SK-N-SH (cell line): ENCODE measurements around the gene MAF. TPM values are rescaled to one million over a fixed set of nuclear protein-coding genes. Genes with fewer than 3 reads are reported as not detected.

Experiments
- CTCF ChIA-PET: fragments of 300-600, 350-600 bp; formaldehyde crosslinking; extraction: SDS; loops from one replicate; lab custom pipeline; 2021; lab: Yijun Ruan, JAX
- POLR2A ChIA-PET: fragments of 350-600 bp; sonication (Branson Sonifier 250); formaldehyde crosslinking; extraction: SDS; loops from one replicate; lab custom pipeline; 2020; ENCODE audit warnings: antibody characterized with exemption, inconsistent platforms; lab: Yijun Ruan, JAX
- DNase-seq: peaks from one replicate; pipeline ENCODE4 v3.0.0; 2012
- H2AFZ ChIP-seq: fragments of 200-600 bp; sonication (generic); 2 replicates; pipeline ENCODE4 v1.8.1; 2016; ENCODE audit warnings: antibody characterized with exemption, mild to moderate bottlenecking, low read depth
- H3F3A ChIP-seq: fragments of 200-600 bp; sonication (generic); replicated peaks from 2 replicates; pipeline ENCODE3; 2016; ENCODE audit warnings: antibody characterized with exemption, mild to moderate bottlenecking; ENCODE audit not compliant: insufficient read depth
- H3K27ac ChIP-seq, 2 experiments: fragments of 200-500 bp in 1 of 2; fragments of 200-600 bp in 1 of 2; sonication (Bioruptor generic) in 1 of 2; sonication (generic), shearing (Covaris generic) in 1 of 2; 2 replicates each; pipeline versions ENCODE4 v1.5.1 to v1.6.1; 2014 to 2016; ENCODE audit warnings: low read depth in 2 of 2, inconsistent platforms in 1 of 2, low read length in 1 of 2, mild to moderate bottlenecking in 1 of 2, mixed read lengths in 1 of 2
- H3K27me3 ChIP-seq: fragments of 200-600 bp; sonication (generic), shearing (Covaris generic); 2 replicates; pipeline ENCODE4 v1.6.1; 2016; ENCODE audit warnings: mixed run types; ENCODE audit not compliant: insufficient read depth
- H3K36me3 ChIP-seq, 2 experiments: fragments of 200-500 bp in 1 of 2; fragments of 200-600 bp in 1 of 2; sonication (Bioruptor generic) in 1 of 2; sonication (generic) in 1 of 2; replicated peaks in 1 of 2; 2 replicates each; pipeline versions ENCODE3 to v1.5.1; 2014 to 2016; ENCODE audit warnings: low read length in 1 of 2, mild to moderate bottlenecking in 1 of 2; ENCODE audit not compliant: insufficient read depth in 2 of 2, control insufficient read depth in 1 of 2
- H3K4me1 ChIP-seq, 2 experiments: fragments of 200-500 bp in 1 of 2; fragments of 200-600 bp in 1 of 2; sonication (Bioruptor generic) in 1 of 2; sonication (generic), shearing (Covaris generic) in 1 of 2; 2 replicates each; pipeline versions ENCODE4 v1.5.1 to v1.6.1; 2014 to 2016; ENCODE audit warnings: low read depth in 1 of 2, low read length in 1 of 2, mixed run types in 1 of 2; ENCODE audit not compliant: insufficient read depth in 2 of 2, control insufficient read depth in 1 of 2
- H3K4me2 ChIP-seq: fragments of 200-600 bp; sonication (generic), shearing (Covaris generic); 2 replicates; pipeline ENCODE4 v1.6.1; 2017; ENCODE audit warnings: mixed run types
- H3K4me3 ChIP-seq, 2 experiments: fragments of 200-500 bp in 1 of 2; fragments of 200-600 bp in 1 of 2; sonication (Bioruptor generic) in 1 of 2; sonication (generic), shearing (Covaris generic) in 1 of 2; 2 replicates each; pipeline versions ENCODE4 v1.5.1 to v1.8.1; 2014 to 2016; ENCODE audit warnings: low read depth in 2 of 2, inconsistent platforms in 1 of 2, low read length in 1 of 2, mild to moderate bottlenecking in 1 of 2, mixed read lengths in 1 of 2, moderate library complexity in 1 of 2
- H3K79me2 ChIP-seq: fragments of 200-600 bp; sonication (generic); 2 replicates; pipeline ENCODE4 v1.8.1; 2017; ENCODE audit warnings: mild to moderate bottlenecking; ENCODE audit not compliant: insufficient read depth
- H3K9ac ChIP-seq: fragments of 200-600 bp; sonication (generic); 2 replicates; pipeline ENCODE4 v1.6.1; 2017; ENCODE audit warnings: mixed run types
- H3K9me2 ChIP-seq: fragments of 200-600 bp; sonication (generic); 2 replicates; pipeline ENCODE4 v1.6.1; 2017; ENCODE audit warnings: mixed run types
- H3K9me3 ChIP-seq: fragments of 200-600 bp; sonication (generic); 2 replicates; pipeline ENCODE4 v1.6.1; 2017; ENCODE audit warnings: mixed run types, mild to moderate bottlenecking, moderate library complexity
- H4K20me1 ChIP-seq: fragments of 200-600 bp; sonication (generic); 2 replicates; pipeline ENCODE4 v1.6.1; 2017; ENCODE audit warnings: mild to moderate bottlenecking, mixed run types; ENCODE audit not compliant: insufficient read depth
- EP300 ChIP-seq, 2 experiments: IDR thresholded peaks; 2 replicates each; pipeline versions ENCODE4 v1.4.0 to v1.6.1; 2012; ENCODE audit warnings: borderline replicate concordance in 1 of 2, low read depth in 1 of 2, low read length in 1 of 2
- FOXM1 ChIP-seq: IDR thresholded peaks from 2 replicates; pipeline ENCODE4 v1.4.0; 2012; ENCODE audit warnings: low read depth, mild to moderate bottlenecking
- MXI1 ChIP-seq: IDR thresholded peaks from 2 replicates; pipeline ENCODE4 v1.6.1; 2012; ENCODE audit warnings: mild to moderate bottlenecking, low read depth, low read length, improper control_type of control experiment
- RAD21 ChIP-seq: IDR thresholded peaks from 2 replicates; pipeline ENCODE4 v1.6.1; 2012; ENCODE audit warnings: mild to moderate bottlenecking, low read length
- RXRA ChIP-seq: IDR thresholded peaks from 2 replicates; pipeline ENCODE4 v1.4.0; 2012; ENCODE audit warnings: low read depth, mild to moderate bottlenecking, borderline replicate concordance
- SIN3A ChIP-seq: IDR thresholded peaks from 2 replicates; pipeline ENCODE4 v1.6.1; 2012; ENCODE audit warnings: low read depth, mild to moderate bottlenecking, low read length, moderate library complexity, borderline replicate concordance
- SMC3 ChIP-seq: IDR thresholded peaks from 2 replicates; pipeline ENCODE4 v1.6.1; 2012; ENCODE audit warnings: low read depth, low read length, improper control_type of control experiment
- YY1 ChIP-seq: IDR thresholded peaks from 2 replicates; pipeline ENCODE4 v1.4.0; 2012; ENCODE audit warnings: low read depth, mild to moderate bottlenecking
- WGBS: methylation state at CpG from one replicate; pipeline ENCODE4 v1.1.6; 2017; ENCODE audit warnings: low lambda C conversion rate; 5-methylcytosine and 5-hydroxymethylcytosine counted together
- polyA plus RNA-seq, 3 experiments: library from polyadenylated mRNA; depleted of rRNA; stranded (reverse); fragments of >200 nt; gene quantifications; 2 replicates each; pipeline ENCODE4 v1.2.3, GENCODE V29; 2012
- TF ChIP-seq, protein P1 (sequence below): IDR thresholded peaks from 2 replicates; pipeline ENCODE4; 2012
- TF ChIP-seq, protein P2 (sequence below): IDR thresholded peaks from 2 replicates; pipeline ENCODE4 v1.4.0; 2012; ENCODE audit warnings: low read depth
- TF ChIP-seq, protein P3 (sequence below): fragments of 200-600 bp; sonication (generic); IDR thresholded peaks from 2 replicates; pipeline ENCODE4 v1.6.1; 2017; ENCODE audit warnings: antibody characterized with exemption, mild to moderate bottlenecking, moderate library complexity

Gene MAF
- polyA plus RNA-seq, 1 of the 3 experiments (the other 2 are of a cell fraction) = 0.23 TPM

DNA sequence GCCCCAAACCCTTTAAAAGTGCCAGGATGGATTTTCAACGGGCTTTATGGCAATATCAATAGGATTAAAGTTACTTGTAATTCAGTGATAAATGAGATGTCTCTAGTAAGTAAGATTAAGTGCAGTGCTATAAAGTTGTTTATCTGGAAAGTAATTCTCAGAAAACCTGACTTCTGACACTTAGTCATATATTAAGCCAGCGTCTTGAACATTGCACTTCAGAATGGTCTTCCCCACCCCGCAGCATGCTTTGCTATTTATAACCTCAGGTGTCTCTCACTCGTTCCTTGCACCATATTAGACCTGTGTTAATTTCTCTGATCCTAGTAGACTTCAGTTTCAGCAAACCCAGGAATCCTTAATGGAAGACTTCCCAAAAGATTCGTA, 2.1 kb upstream of the MAF start:
- H3K4me3 ChIP-seq = no peak overlapping the region; a peak in 1 of 4 replicates
- H3K27ac ChIP-seq = no peak overlapping the region
- peaks cover 6 to 22% of the 10 kb centered on the region in 2 experiments; a peak in 3 of 4 replicates for H3K4me1 ChIP-seq
- CTCF ChIA-PET = interaction anchor here (0.6 to 2.4 kb wide), 65 partner anchors 8 to 1503 kb away, joined by 3 to 12 read pairs (median 4); partner anchors contain the start of gene WWOX
- DNase-seq = no peak
- H4K20me1 ChIP-seq = no peaks in the 10 kb centered on the region
- no peak overlapping the region for H2AFZ ChIP-seq
- H3K4me2 ChIP-seq = no peak overlapping the region
- H3K27me3 ChIP-seq = peaks cover 19% of the 10 kb centered on the region; the same call in 1 of the 2 replicates
- POLR2A ChIA-PET = interaction anchor here (0.6 kb wide), 1 partner anchor 236 kb away, joined by 3 read pairs; no protein-coding TSS in a partner anchor
- 16% methylated on average over 5 of the region's 5 CpGs for WGBS
- H3K79me2 ChIP-seq = no peaks in the 10 kb centered on the region
- H3K36me3 ChIP-seq = no peaks in the 10 kb centered on the region
- TF ChIP-seq, protein P1, sequence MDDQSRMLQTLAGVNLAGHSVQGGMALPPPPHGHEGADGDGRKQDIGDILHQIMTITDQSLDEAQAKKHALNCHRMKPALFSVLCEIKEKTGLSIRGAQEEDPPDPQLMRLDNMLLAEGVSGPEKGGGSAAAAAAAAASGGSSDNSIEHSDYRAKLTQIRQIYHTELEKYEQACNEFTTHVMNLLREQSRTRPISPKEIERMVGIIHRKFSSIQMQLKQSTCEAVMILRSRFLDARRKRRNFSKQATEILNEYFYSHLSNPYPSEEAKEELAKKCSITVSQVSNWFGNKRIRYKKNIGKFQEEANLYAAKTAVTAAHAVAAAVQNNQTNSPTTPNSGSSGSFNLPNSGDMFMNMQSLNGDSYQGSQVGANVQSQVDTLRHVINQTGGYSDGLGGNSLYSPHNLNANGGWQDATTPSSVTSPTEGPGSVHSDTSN = no peak
- TF ChIP-seq FOXM1 (no peak), MXI1 (no peak), RAD21 (no peak), SIN3A (no peak), YY1 (no peak)
- TF ChIP-seq, protein P2, sequence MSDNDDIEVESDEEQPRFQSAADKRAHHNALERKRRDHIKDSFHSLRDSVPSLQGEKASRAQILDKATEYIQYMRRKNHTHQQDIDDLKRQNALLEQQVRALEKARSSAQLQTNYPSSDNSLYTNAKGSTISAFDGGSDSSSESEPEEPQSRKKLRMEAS = no peak
- TF ChIP-seq, all 33 proteins: peak for 0
- Histone ChIP-seq H3K9me2 (no peaks in the 10 kb centered on the region), H3K9ac (no peak overlapping the region), H3K9me3 (no peaks in the 10 kb centered on the region), H3F3A (peaks cover 3% of the 10 kb centered on the region)

DNA sequence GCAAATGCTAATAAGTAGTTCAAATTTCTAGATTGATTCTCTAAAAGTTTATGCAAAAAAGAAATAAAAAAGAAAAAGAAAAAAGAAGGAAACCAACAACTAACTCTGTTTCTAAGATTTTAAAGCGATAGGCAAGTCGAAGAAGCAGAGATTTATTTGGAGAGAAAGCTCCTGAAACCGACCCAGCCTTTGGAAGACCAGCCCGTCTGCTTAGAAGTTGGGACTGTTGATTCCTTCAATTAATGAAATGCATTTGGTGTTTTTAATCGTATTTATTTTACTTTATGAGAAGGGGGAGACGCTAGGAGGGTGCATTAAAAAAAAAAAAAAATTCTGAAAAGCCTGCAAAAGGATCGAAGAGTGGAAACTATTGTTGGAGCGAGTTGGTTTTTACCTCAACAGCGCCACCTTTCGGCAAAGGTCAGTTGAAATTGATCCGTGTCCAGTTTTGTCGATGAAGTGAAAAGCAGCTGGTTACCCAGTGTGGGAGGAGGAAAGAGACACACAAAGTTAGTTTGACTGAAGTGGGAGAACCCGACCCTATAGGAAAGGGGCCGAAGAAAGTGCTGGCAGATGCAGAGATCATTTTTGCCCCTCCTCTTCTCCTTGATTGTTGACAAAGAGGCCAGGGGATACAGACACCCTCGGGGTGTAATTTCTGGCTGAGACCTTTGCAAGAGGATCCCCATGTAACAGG, 1.5 kb upstream of the MAF start:
- POLR2A ChIA-PET = interaction anchor here (0.6 to 1.0 kb wide), 2 partner anchors 237 to 573 kb away, joined by 3 read pairs; no protein-coding TSS in a partner anchor

More for the DNA sequence above, 1.5 kb upstream of the MAF start:
- H3K27ac ChIP-seq = no peak overlapping the region
- H3K9me2 ChIP-seq = no peaks in the 10 kb centered on the region
- H3K4me3 ChIP-seq = peak overlapping the region; percentile 47 to 65; a peak in 3 of 4 replicates
- DNase-seq = peak; percentile 60
- H3K79me2 ChIP-seq = no peaks in the 10 kb centered on the region
- TF ChIP-seq, protein P3, sequence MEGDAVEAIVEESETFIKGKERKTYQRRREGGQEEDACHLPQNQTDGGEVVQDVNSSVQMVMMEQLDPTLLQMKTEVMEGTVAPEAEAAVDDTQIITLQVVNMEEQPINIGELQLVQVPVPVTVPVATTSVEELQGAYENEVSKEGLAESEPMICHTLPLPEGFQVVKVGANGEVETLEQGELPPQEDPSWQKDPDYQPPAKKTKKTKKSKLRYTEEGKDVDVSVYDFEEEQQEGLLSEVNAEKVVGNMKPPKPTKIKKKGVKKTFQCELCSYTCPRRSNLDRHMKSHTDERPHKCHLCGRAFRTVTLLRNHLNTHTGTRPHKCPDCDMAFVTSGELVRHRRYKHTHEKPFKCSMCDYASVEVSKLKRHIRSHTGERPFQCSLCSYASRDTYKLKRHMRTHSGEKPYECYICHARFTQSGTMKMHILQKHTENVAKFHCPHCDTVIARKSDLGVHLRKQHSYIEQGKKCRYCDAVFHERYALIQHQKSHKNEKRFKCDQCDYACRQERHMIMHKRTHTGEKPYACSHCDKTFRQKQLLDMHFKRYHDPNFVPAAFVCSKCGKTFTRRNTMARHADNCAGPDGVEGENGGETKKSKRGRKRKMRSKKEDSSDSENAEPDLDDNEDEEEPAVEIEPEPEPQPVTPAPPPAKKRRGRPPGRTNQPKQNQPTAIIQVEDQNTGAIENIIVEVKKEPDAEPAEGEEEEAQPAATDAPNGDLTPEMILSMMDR = peak; percentile 86
- TF ChIP-seq SMC3 (peak; percentile 58), RAD21 (peak; percentile 83), EP300 (IDR thresholded peaks at IDR 0.05; ENCODE audit: borderline replicate concordance in 1 of 2, low read depth in 1 of 2, low read length in 1 of 2) (no peak), RXRA (no peak)
- WGBS = 5% methylated on average over 15 of the region's 15 CpGs
- H3K27me3 ChIP-seq = peaks cover 19% of the 10 kb centered on the region; the same call in 1 of the 2 replicates
- peak overlapping the region; percentile 96 for H3K4me2 ChIP-seq
- no peaks in the 10 kb centered on the region for H4K20me1 ChIP-seq
- peaks cover 3% of the 10 kb centered on the region for H3F3A ChIP-seq
- peaks cover 6 to 22% of the 10 kb centered on the region in 2 experiments; a peak in 3 of 4 replicates for H3K4me1 ChIP-seq
- H3K36me3 ChIP-seq = no peaks in the 10 kb centered on the region
- CTCF ChIA-PET = interaction anchor here (0.6 to 2.4 kb wide), 76 partner anchors 9 to 1502 kb away, joined by 3 to 12 read pairs (median 4); partner anchors contain the start of gene WWOX
- H3K9me3 ChIP-seq = no peaks in the 10 kb centered on the region
- H3K9ac ChIP-seq = no peak overlapping the region; the same call in 1 of the 2 replicates
- H2AFZ ChIP-seq = no peak overlapping the region; the same call in 1 of the 2 replicates
